NCI-H2227 (cell line): ENCODE data around the gene MYO7A.
"Not testable (repeated sequence)": the region's sequence is repeated elsewhere in the genome, so short reads cannot be mapped to it uniquely, and the experiment has no call there.

Experiments used
- DNase-seq: peaks from one replicate; lab custom pipeline; 2025; ENCODE audit not compliant: unreplicated experiment; lab: John Stamatoyannopoulos, UW

The MYO7A gene

GRCh38 chr11:77092382-77092781 lies 35.7 kb upstream of the MYO7A start:
- no peak for DNase-seq

- no peak for DNase-seq
Measured at GRCh38 chr11:77093056-77093891, 34.8 kb upstream of the MYO7A start.

GRCh38 chr11:77093987-77094840 lies 33.8 kb upstream of the MYO7A start:
- no peak for DNase-seq

GRCh38 chr11:77094841-77095365 lies 33.1 kb upstream of the MYO7A start:
- no peak for DNase-seq

GRCh38 chr11:77095551-77096490 lies 32.2 kb upstream of the MYO7A start:
- no peak for DNase-seq

GRCh38 chr11:77096591-77097019 lies 31.4 kb upstream of the MYO7A start:
- no peak for DNase-seq

- DNase-seq: not testable (repeated sequence)
Measured at GRCh38 chr11:77097180-77097579, 30.9 kb upstream of the MYO7A start.

- DNase-seq: no peak
Measured at GRCh38 chr11:77100166-77101042, 27.6 kb upstream of the MYO7A start.

- no peak for DNase-seq
Measured at GRCh38 chr11:77101043-77101537, 27.0 kb upstream of the MYO7A start.

- no peak for DNase-seq
Measured at GRCh38 chr11:77102246-77103210, 25.5 kb upstream of the MYO7A start, which contains the start of gene OMP. Gene OMP (plus strand): TSS chr11:77102840. CDS start chr11:77102840, 0 bp downstream.

GRCh38 chr11:77103319-77103718 lies 24.7 kb upstream of the MYO7A start:
- no peak for DNase-seq

- DNase-seq: no peak
Measured at GRCh38 chr11:77104727-77105126, 23.3 kb upstream of the MYO7A start.

GRCh38 chr11:77106321-77106720 lies 21.7 kb upstream of the MYO7A start:
- DNase-seq: no peak

GRCh38 chr11:77106759-77107158 lies 21.3 kb upstream of the MYO7A start:
- no peak for DNase-seq

GRCh38 chr11:77107950-77108349 lies 20.1 kb upstream of the MYO7A start:
- no peak for DNase-seq

GRCh38 chr11:77108436-77108835 lies 19.6 kb upstream of the MYO7A start:
- DNase-seq: no peak

- DNase-seq: no peak
Measured at GRCh38 chr11:77109236-77110019, 18.6 kb upstream of the MYO7A start.
